ENCODE data around the gene TMEM245.

Gene TMEM245

DNA sequence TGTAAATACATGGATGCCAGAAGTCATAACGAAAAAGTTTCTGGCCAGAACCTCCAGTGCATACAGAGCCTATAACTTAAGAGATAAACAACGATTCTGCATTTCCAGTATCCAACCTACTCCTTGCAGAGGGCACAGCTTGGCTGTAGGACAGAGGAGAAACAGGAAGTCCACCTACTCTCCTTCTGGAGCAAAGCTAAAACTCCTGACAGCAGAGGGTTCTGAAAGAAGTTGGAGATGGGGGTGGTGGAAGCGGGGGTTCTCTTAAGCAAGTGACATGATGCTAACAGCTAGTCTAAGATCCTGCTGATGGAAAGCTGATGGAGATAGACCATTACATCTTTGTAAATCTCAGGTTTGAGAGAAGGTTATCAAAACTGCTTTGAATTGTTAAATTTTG is 70.9 kb downstream of the TMEM245 start:
- TF ChIP-seq, protein P1, sequence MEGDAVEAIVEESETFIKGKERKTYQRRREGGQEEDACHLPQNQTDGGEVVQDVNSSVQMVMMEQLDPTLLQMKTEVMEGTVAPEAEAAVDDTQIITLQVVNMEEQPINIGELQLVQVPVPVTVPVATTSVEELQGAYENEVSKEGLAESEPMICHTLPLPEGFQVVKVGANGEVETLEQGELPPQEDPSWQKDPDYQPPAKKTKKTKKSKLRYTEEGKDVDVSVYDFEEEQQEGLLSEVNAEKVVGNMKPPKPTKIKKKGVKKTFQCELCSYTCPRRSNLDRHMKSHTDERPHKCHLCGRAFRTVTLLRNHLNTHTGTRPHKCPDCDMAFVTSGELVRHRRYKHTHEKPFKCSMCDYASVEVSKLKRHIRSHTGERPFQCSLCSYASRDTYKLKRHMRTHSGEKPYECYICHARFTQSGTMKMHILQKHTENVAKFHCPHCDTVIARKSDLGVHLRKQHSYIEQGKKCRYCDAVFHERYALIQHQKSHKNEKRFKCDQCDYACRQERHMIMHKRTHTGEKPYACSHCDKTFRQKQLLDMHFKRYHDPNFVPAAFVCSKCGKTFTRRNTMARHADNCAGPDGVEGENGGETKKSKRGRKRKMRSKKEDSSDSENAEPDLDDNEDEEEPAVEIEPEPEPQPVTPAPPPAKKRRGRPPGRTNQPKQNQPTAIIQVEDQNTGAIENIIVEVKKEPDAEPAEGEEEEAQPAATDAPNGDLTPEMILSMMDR (IDR thresholded peaks at IDR 0.05; ENCODE audit: low read depth, low read length), result no peak
- DNase-seq (ENCODE audit: extremely low read depth, low read depth), result no peak

DNA sequence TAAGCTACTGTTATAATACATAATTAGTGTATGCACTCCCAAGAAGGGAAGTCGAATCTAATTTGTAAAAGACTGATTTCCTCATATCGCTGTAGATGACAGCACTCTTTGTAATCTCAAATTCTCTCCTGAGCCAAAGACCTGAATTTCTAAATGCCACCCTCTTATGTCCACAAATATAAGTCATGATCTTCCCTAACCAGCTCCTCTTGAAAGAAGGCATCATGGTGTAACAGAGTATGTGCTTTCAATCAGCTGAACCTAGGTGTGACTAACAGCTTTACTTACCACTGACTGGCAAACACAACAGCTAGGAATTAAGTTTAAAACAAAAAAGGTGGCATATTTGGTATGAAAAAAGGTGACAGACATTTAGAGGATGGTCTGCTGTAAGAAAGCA is 72.5 kb downstream of the TMEM245 start:
- no peak for DNase-seq (ENCODE audit: extremely low read depth, low read depth)
- TF ChIP-seq, protein P1 (IDR thresholded peaks at IDR 0.05; ENCODE audit: low read depth, low read length), result no peak

GRCh38 chr9:109046346-109046745 is 73.4 kb downstream of the TMEM245 start:
- no peak for DNase-seq (ENCODE audit: extremely low read depth, low read depth)
- TF ChIP-seq, protein P1 (IDR thresholded peaks at IDR 0.05; ENCODE audit: low read depth, low read length), result no peak

GRCh38 chr9:109043578-109043977 is 76.2 kb downstream of the TMEM245 start:
- TF ChIP-seq, protein P1 (IDR thresholded peaks at IDR 0.05; ENCODE audit: low read depth, low read length), result no peak
- no peak for DNase-seq (ENCODE audit: extremely low read depth, low read depth)

GRCh38 chr9:109040571-109040970 is 79.2 kb downstream of the TMEM245 start:
- no peak for DNase-seq (ENCODE audit: extremely low read depth, low read depth)
- TF ChIP-seq, protein P1 (IDR thresholded peaks at IDR 0.05; ENCODE audit: low read depth, low read length), result no peak

GRCh38 chr9:109039539-109039938 is 80.2 kb downstream of the TMEM245 start:
- TF ChIP-seq, protein P1 (IDR thresholded peaks at IDR 0.05; ENCODE audit: low read depth, low read length), result no peak

DNA sequence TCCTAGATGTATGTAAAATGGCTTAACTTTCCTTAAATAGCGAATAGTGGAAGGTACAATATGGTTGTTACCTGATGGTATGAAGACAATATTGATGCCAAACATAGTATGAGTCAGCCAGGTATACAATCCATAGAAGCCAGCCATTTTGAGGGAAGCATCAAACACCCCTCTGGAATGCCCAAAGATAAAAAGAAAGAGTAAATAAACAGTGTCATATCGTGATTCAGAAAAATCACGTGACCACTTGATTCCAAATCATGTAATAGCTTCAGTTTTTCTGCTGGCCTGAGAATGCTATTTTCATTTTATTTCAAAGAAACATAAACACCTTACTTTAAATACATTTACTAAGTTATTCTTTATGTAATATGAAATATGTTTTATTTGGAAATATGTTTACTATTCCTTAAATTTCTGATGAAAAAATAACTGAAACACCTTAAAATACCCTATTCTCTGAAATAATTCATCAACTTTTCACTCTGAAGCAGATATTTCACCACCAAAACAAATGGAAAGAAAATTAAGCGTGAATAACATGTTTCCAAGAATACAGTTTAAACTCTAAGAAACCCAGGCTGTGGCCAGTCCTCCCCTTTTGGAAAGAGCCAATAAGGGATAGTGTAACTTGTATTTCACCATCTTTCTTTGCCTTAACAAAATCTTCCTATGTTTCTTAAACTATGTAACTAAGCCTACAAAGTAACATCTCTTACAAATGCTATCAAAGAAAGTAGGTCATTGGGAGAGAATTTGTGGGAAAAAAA is 81.6 kb downstream of the TMEM245 start:
- no peak for DNase-seq (ENCODE audit: extremely low read depth, low read depth)

More at GRCh38 chr9:109039539-109039938, 80.2 kb downstream of the TMEM245 start:
- DNase-seq (ENCODE audit: extremely low read depth, low read depth), result no peak

More for the DNA sequence above, 81.6 kb downstream of the TMEM245 start:
- TF ChIP-seq, protein P1 (IDR thresholded peaks at IDR 0.05; ENCODE audit: low read depth, low read length), result no peak

Data from AG09319 (cell line).